Activated T-cell treated with anti-CD3 and anti-CD28 coated beads, Interleukin-2, amount 50 U/mL, for 72 hours (primary cell): ENCODE data around the gene TRAM2. TPM values are rescaled to one million over a fixed set of nuclear protein-coding genes. Genes with fewer than 3 reads are reported as not detected.
"Not testable (repeated sequence)": the region's sequence is repeated elsewhere in the genome, so short reads cannot be mapped to it uniquely, and the experiment has no call there.

Experiments used
- ATAC-seq, 2 donors: fragments of 150-1000 bp; cut with Tn5 transposase; replicated peaks in 1 of 2; 2 replicates each; pipeline ENCODE4 v1.10.0; 2021; ENCODE audit warnings: moderate library complexity in 2 of 2, mild to moderate bottlenecking in 1 of 2
- DNase-seq, 2 donors: peaks; one replicate each; pipeline ENCODE4 v3.0.0; 2021 to 2022; ENCODE audit warnings: mixed read lengths in 1 of 2
- H3K27ac Mint-ChIP-seq: one replicate; pipeline ENCODE4 v1.8.0; 2022; ENCODE audit warnings: mild to moderate bottlenecking, moderate library complexity, mixed read lengths
- H3K27me3 Mint-ChIP-seq: one replicate; pipeline ENCODE4 v1.8.0; 2022; ENCODE audit warnings: low read depth, mixed read lengths
- H3K36me3 Mint-ChIP-seq, 2 donors: one replicate each; pipeline ENCODE4 v1.8.0; 2022; ENCODE audit warnings: mixed read lengths in 2 of 2, mild to moderate bottlenecking in 1 of 2; ENCODE audit not compliant: insufficient read depth in 2 of 2
- H3K4me1 Mint-ChIP-seq: one replicate; pipeline ENCODE4 v1.8.0; 2022; ENCODE audit warnings: low read depth, mixed read lengths
- H3K4me3 Mint-ChIP-seq, 2 donors: one replicate each; pipeline ENCODE4 v1.8.0; 2022; ENCODE audit warnings: mild to moderate bottlenecking in 2 of 2, mixed read lengths in 2 of 2, moderate library complexity in 2 of 2
- H3K9me3 Mint-ChIP-seq, 2 donors: one replicate each; pipeline ENCODE4 v1.8.0; 2022; ENCODE audit warnings: mixed read lengths in 2 of 2
- total RNA-seq, 2 donors: library from RNA; stranded (reverse); gene quantifications; one replicate each; pipeline ENCODE4 v1.2.3, GENCODE V29; 2022

Gene TRAM2
- total RNA-seq, 2 donors from 2014 or later = 4.9 to 5.2 TPM

DNA sequence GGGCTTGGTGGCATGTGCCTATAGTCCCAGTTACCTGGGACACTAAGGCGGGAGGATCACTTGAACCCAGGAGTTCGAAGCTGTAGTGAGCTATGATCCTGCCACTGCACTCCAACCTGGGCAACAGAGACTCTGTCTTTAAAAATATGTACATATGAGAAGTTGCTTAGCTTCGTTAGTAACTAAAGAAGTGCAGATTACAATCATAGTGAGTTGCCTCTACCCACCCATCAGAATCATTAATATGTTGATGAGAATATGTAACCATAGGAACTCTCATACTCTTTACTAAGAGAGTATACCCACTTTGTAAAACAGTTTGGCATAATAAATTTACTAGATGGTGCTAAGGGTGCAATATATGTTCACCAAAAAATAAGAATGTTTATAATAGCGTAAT, 102.7 kb downstream of the TRAM2 start:
- no peaks in the 10 kb centered on the region for H3K27me3 Mint-ChIP-seq
- no peaks in the 10 kb centered on the region for H3K36me3 Mint-ChIP-seq
- ATAC-seq (no peak), DNase-seq (no peak)
- H3K27ac Mint-ChIP-seq = no peak overlapping the region
- no peak overlapping the region for H3K4me3 Mint-ChIP-seq
- no peaks in the 10 kb centered on the region for H3K4me1 Mint-ChIP-seq
- no peaks in the 10 kb centered on the region for H3K9me3 Mint-ChIP-seq

DNA sequence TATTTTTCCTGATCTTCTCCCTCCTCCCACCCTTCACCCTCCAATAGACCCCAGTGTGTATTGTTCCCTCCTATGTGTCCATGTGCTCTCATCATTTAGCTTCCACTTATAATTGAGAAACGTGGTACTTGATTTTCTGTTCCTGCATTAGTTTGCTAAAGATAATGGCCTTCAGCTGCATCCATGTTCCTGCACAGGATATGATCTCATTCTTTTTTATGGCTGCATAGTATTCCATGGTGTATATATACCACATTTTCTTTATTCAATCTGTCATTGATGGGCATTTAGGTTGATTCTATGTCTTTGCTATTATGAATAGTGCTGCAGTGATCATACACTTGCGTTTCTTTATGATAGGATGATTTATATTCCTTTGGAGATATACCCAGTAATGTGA, 115.7 kb downstream of the TRAM2 start:
- ATAC-seq, H3K4me3 Mint-ChIP-seq, DNase-seq, H3K36me3 Mint-ChIP-seq, H3K27me3 Mint-ChIP-seq, H3K27ac Mint-ChIP-seq, H3K4me1 Mint-ChIP-seq, H3K9me3 Mint-ChIP-seq: not testable (repeated sequence)

DNA sequence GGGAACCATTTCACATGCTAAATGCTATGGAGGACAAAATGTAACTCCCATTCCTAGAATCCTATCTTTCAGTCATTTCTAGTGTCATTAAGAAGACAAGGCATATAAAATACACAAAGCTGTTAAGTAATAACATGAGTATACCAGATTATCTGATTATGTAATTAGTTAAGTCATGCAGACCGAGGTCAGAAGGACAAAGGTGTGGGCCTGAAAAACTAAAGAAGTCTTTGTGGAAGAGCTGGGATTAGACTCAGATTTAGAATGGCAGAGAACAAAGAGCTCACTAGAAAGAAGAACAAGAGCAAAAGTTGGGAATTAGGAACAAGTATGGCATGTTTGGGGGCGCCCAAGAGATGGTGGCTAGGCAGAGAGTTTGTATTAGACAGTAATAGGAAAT, 119.8 kb downstream of the TRAM2 start:
- H3K4me3 Mint-ChIP-seq = no peak overlapping the region
- no peaks in the 10 kb centered on the region for H3K27me3 Mint-ChIP-seq
- H3K9me3 Mint-ChIP-seq = no peaks in the 10 kb centered on the region
- ATAC-seq (no peak), DNase-seq (no peak)
- no peaks in the 10 kb centered on the region for H3K4me1 Mint-ChIP-seq
- H3K27ac Mint-ChIP-seq = no peak overlapping the region
- no peaks in the 10 kb centered on the region for H3K36me3 Mint-ChIP-seq

DNA sequence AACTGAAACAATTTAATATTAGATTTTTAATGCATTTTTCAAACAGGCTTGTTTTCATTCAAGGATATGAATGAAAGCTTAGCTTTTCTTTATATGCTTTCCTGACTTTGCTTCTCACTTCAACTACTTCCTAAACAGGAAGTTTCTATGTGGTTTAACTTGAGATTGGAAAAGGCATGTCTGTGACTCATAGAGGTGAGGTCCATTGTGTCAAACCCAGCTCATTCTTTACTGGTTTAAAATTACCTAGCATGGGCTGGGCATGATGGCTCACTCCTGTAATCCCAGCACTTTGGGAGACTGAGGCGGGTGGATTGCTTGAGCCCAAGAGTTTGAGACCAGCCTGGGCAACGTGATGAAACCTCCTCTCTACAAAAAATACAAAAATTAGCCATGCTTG, 122.3 kb downstream of the TRAM2 start:
- Mint-ChIP-seq H3K4me1 (no peaks in the 10 kb centered on the region), H3K27me3 (no peaks in the 10 kb centered on the region), H3K9me3 (peaks cover 11 to 13% of the 10 kb centered on the region in 2 donors), H3K27ac (no peak overlapping the region), H3K36me3 (peaks cover 13 to 15% of the 10 kb centered on the region in 2 donors), H3K4me3 (no peak overlapping the region)
- DNase-seq (no peak), ATAC-seq (no peak)

Other genes with a start within 250 kb of the TRAM2 start
- 10 to 100 TPM; 14.6 to 21.0 TPM for gene PAQR8, start 214.9 kb downstream of the TRAM2 start, total RNA-seq
- 1 to 10 TPM; 4.6 to 5.1 TPM for gene EFHC1, start 156.7 kb downstream of the TRAM2 start, total RNA-seq
- gene TMEM14A, start 94.1 kb upstream of the TRAM2 start, total RNA-seq = 1 to 10 TPM; 9.3 to 9.8 TPM
- not detected for gene GSTA2, start 186.4 kb upstream of the TRAM2 start, total RNA-seq
- not detected for gene GSTA1, start 226.8 kb upstream of the TRAM2 start, total RNA-seq